Measurements from ENCODE around the gene MED9. TPM values are rescaled to one million over a fixed set of nuclear protein-coding genes. Genes with fewer than 3 reads are reported as not detected.
"Not testable (repeated sequence)": the region's sequence is repeated elsewhere in the genome, so short reads cannot be mapped to it uniquely, and the experiment has no call there.

MED9 gene
- total RNA-seq, 4 donors from 2014 or later, result 5.8 to 15.4 (median 12.2) TPM

- Histone ChIP-seq H3K9me3 (no peaks in the 10 kb centered on the region), H3K27me3 (no peaks in the 10 kb centered on the region), H3K4me1 (peaks cover 0 to 12% (median 3%) of the 10 kb centered on the region in 3 donors), H3K4me3 (no peak overlapping the region), H3K27ac (no peak overlapping the region), H3K36me3 (peaks cover 0 to 89% (median 0%) of the 10 kb centered on the region in 3 donors)
- WGBS, 2 donors, result 81 to 100% methylated on average over 4 to 6 of the region's 6 CpGs
- intact Hi-C loops (cut with DNase I), result no loop called here
- TF ChIP-seq POLR2A (IDR thresholded peaks at IDR 0.05), result no peak
- TF ChIP-seq, protein P1, sequence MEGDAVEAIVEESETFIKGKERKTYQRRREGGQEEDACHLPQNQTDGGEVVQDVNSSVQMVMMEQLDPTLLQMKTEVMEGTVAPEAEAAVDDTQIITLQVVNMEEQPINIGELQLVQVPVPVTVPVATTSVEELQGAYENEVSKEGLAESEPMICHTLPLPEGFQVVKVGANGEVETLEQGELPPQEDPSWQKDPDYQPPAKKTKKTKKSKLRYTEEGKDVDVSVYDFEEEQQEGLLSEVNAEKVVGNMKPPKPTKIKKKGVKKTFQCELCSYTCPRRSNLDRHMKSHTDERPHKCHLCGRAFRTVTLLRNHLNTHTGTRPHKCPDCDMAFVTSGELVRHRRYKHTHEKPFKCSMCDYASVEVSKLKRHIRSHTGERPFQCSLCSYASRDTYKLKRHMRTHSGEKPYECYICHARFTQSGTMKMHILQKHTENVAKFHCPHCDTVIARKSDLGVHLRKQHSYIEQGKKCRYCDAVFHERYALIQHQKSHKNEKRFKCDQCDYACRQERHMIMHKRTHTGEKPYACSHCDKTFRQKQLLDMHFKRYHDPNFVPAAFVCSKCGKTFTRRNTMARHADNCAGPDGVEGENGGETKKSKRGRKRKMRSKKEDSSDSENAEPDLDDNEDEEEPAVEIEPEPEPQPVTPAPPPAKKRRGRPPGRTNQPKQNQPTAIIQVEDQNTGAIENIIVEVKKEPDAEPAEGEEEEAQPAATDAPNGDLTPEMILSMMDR (IDR thresholded peaks at IDR 0.05), result no peak
- DNase-seq, result no peak
Observed at GRCh38 chr17:17485420-17485819, 8.6 kb downstream of the MED9 start.

DNA sequence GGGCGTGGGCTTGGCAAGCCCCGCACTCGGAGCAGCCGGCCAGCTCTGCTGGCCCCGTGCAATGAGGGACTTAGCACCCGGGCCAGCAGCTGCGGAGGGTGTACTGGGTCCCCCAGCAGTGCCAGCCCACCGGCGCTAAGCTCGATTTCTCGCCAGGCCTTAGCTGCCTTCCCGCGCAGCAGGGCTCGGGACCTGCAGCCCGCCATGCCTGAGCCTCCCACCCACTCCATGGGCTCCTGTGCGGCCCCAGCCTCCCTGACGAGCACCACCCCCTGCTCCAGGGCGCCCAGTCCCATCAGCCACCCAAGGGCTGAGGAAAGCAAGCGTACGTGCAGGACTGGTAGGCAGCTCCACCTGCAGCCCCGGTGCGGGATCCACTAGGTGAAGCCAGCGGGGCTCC lies 9.6 kb downstream of the MED9 start:
- WGBS, 2 donors, result 93 to 100% methylated on average over 1 to 5 of the region's 23 CpGs
- H3K27ac ChIP-seq; H3K4me3 ChIP-seq; DNase-seq; H3K9me3 ChIP-seq; H3K4me1 ChIP-seq; H3K27me3 ChIP-seq; intact Hi-C loops (cut with DNase I): not testable (repeated sequence)
- peaks cover under 1 to 89% (median 2%) of the 10 kb centered on the region in 3 donors for H3K36me3 ChIP-seq

DNA sequence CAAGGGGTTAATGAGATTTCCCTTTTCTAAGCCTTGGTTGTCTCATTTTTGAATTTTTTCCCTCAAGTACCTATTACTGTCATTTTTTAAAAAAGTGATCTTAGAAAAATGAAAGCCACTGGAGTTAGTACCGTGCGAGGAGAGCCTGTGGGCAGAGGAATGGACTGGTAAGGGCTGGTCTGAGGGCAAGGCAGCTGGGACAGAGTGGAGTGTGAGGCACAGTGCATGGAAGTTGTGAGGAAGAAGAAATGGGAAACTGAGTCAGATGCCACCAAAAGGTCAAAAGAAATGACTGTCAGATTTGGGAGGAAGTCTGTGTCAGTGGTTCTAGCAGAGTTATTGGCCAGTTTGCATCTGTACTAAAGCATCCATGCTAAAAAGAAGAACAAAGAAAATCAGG lies 11.2 kb downstream of the MED9 start:
- 95 to 100% methylated on average over 1 of the region's 2 CpGs for WGBS, 2 donors
- Histone ChIP-seq H3K36me3 (peaks cover 8 to 99% (median 9%) of the 10 kb centered on the region in 3 donors), H3K4me3 (no peak overlapping the region), H3K9me3 (no peaks in the 10 kb centered on the region), H3K27ac (no peak overlapping the region), H3K4me1 (peaks cover 0 to 7% (median 0%) of the 10 kb centered on the region in 3 donors), H3K27me3 (no peaks in the 10 kb centered on the region)
- intact Hi-C loops (cut with DNase I), result no loop called here
- TF ChIP-seq POLR2A (IDR thresholded peaks at IDR 0.05), result no peak
- TF ChIP-seq, protein P1 (IDR thresholded peaks at IDR 0.05), result no peak
- no peak for DNase-seq

DNA sequence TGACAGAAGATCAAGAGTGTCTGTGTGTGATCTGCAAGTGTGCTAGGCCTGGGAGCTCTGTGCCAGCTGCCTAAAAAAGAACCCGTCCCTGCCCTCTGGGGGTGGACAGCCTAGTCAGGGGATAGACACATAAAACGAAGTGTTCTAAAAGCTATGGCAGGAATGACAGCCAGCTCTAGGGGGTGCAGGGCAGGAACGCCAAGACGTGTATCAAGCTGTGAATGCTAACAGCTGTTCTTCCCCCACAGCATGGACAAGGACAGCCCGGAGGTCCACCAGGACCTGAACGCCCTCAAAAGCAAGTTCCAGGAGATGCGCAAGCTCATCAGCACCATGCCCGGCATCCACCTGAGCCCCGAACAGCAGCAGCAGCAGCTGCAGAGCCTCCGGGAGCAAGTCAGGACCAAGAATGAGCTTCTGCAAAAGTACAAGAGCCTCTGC lies 14.3 kb downstream of the MED9 start:
- H3K27me3 ChIP-seq, result peaks cover 0 to 16% (median 0%) of the 10 kb centered on the region in 4 donors
- no peak overlapping the region for H3K27ac ChIP-seq
- H3K4me1 ChIP-seq, result peaks cover 16 to 33% (median 17%) of the 10 kb centered on the region in 3 donors
- no peak for DNase-seq
- H3K36me3 ChIP-seq, result peaks cover 8 to 69% (median 9%) of the 10 kb centered on the region in 3 donors
- H3K9me3 ChIP-seq, result no peaks in the 10 kb centered on the region
- no peak for TF ChIP-seq POLR2A (IDR thresholded peaks at IDR 0.05)
- TF ChIP-seq, protein P1 (IDR thresholded peaks at IDR 0.05), result no peak
- 90 to 92% methylated on average over 2 to 8 of the region's 10 CpGs for WGBS, 2 donors
- H3K4me3 ChIP-seq, result no peak overlapping the region
- intact Hi-C loops (cut with DNase I), result loop anchor here (10.0 kb wide), 1 partner anchor 136 kb away; no protein-coding TSS in a partner anchor

- Histone ChIP-seq H3K27me3 (peaks cover 0 to 18% (median 0%) of the 10 kb centered on the region in 4 donors), H3K4me1 (peaks cover 16 to 35% (median 18%) of the 10 kb centered on the region in 3 donors), H3K9me3 (no peaks in the 10 kb centered on the region), H3K27ac (no peak overlapping the region), H3K4me3 (no peak overlapping the region), H3K36me3 (peaks cover 8 to 63% (median 9%) of the 10 kb centered on the region in 3 donors)
- TF ChIP-seq POLR2A (IDR thresholded peaks at IDR 0.05), result no peak
- TF ChIP-seq, protein P1 (IDR thresholded peaks at IDR 0.05), result no peak
- no peak for DNase-seq
- intact Hi-C loops (cut with DNase I), result loop anchor here (10.0 kb wide), 1 partner anchor 137 kb away; no protein-coding TSS in a partner anchor
- 88 to 100% methylated on average over 1 to 16 of the region's 17 CpGs for WGBS, 2 donors
Observed at GRCh38 chr17:17491546-17491988, 14.8 kb downstream of the MED9 start.

Data from esophagus squamous epithelium (tissue), 5 donors.